HG03060 (cell line): ENCODE data around the gene CYP2W1.
A peak's percentile ranks its signal among the peaks of the same experiment; 100 is the strongest.

Experiments used
- ATAC-seq: cut with Tn5 transposase; IDR thresholded peaks from one replicate; pipeline ENCODE4 v1.9.1; 2021; ENCODE audit warnings: low read depth, moderate number of reproducible peaks; ENCODE audit not compliant: unreplicated experiment

CYP2W1 gene

GRCh38 chr7:964401-965231 is 18.4 kb upstream of the CYP2W1 start:
- ATAC-seq, result no peak

DNA sequence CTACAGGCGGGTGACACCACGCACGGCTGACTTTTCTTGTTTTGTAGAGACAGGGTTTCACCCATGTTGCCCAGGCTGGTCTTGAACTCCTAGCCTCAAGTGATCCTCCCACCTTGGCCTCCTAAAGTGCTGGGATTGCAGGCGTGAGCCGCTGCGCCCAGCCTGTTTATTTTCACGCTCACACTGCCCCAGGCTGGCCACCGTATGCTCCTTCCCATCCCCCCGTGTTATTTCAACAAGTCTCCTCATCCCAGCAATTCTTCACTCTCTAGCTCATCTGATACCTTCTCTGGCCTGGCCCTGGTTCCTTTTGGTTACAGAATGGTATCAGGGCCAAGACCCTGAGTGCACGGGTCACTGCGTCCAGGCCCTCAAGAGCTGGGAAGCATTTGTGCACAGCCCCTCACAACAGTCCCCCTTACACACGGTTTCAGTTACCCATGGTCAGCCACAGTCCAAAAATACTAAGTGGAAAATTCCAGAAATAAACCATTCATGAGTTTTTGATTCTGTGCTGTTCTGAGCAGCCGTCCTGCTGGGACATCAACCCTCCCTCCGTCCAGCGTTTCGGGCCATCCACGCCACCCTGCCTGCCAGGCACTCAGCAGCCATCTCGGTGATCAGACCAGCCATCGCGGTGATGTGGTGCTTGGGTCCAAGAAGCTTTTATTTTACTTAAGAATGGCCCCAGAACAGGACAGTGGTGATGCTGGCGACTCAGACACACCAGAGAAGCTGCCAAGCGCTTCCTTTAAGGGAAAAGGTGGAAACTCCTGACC is 16.5 kb upstream of the CYP2W1 start:
- no peak for ATAC-seq

GRCh38 chr7:967361-968082 is 15.5 kb upstream of the CYP2W1 start:
- no peak for ATAC-seq

DNA sequence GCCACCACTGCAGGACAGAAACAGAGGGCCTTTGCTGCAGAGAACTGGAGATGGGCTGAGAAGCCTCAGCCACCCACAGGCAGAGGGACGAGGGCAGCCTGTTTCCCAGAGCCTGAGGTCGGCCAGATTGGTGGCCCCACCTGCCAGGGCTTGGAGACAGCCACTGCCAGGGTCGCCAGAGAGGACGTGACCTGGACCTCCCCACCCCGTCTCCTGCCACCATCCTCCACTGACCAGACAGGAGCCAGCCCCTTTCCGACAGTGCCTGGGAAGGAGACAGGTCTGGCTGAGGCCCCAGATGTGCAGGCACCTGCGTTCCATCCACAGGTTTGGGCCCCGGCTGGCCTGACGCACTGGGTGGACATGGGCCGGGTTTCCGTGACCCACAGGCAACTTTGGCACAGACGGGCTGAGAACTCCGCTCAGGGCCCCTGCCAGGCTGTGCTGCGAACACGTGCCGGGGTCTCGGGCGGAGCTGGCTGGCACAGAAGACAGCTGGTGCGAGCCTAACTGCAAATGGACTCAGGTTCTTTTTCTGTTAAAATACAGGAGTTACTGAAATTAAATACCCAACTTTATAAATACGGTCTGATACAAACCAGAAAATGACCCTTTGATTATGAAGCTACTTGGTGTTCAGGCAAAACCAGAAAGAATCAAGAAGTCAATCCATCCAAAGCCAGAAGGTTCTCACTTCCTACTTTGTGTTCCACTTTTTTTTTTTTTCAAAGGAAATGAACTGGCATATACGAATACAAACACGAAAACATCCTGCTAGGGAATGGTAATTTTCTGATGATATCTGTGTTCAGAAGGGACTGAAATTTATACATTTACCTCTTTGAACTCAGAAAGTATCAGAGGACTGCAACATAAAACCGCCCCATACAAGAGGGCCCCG is 14.5 kb upstream of the CYP2W1 start:
- no peak for ATAC-seq

- no peak for ATAC-seq
These were observed 13.6 kb upstream of the CYP2W1 start for GRCh38 chr7:969403-969802.

DNA sequence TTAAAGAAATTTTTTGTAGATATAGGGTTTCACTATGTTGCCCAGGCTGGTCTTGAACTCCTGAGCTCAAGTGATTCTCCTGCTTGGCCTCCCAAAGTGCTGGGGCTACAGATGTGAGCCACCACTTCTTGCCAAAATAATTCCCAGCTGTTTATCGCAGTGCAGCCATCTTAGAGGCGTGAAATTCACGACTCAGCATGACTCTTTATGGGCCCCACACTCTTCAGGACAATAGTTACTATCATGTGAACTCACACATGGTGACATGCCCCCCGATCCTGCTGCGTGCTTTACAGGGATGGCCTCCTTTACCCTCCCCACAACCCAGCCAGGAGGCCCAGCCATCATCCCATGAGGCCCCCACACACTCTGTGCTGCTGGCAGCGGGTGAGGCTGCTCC is 12.2 kb upstream of the CYP2W1 start:
- no peak for ATAC-seq

- ATAC-seq, result no peak
These were observed 10.9 kb upstream of the CYP2W1 start for GRCh38 chr7:972110-972509.

DNA sequence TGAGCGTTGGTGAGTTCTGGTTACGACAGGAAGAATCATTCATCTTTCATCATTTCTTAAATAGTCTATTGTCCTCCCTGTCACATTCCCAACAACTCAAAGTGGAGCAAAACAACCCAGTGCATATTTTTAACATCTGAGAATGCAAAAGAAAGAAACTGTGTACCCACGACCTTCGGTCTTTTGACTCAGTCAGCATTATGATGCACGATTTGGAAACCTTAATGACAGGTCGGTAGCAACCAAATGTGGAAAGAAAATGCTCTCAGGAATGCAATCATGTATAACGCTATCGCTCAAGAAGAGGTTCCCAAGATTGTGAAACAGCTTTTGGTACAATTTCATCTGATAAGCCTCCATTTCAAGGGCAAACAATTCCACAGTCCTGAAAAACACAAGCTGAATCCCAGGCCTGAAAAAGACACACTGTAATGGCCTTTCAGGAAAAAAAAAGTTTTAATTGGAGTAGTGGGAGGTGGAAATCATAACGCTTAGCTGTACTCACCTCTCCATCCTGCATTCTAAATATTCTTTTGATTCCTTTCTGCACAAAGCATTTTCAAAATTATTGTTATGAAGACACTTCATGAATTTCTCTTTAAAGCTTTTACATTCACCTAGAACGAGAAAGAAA is 10.2 kb upstream of the CYP2W1 start:
- no peak for ATAC-seq

GRCh38 chr7:973312-973711 is 9.7 kb upstream of the CYP2W1 start:
- no peak for ATAC-seq

DNA sequence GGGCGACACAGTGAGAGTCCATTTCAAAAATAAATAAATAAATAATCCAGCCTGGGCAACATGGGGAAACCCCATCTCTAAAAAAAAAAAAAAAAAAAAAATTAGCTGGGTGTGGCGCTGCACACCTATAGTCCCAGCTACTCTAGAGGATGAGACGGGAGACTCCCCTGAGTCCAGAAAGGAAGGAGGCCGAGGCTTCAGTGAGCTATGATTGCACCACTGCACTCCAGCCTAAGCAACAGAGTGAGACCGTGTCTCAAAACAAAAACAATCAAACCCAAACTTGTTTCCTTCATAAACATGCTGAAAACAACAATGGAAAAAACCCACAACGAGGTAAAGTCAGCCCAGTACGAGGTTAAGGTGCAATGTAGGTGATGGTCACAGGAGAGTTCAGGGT is 8.8 kb upstream of the CYP2W1 start:
- ATAC-seq, result no peak

DNA sequence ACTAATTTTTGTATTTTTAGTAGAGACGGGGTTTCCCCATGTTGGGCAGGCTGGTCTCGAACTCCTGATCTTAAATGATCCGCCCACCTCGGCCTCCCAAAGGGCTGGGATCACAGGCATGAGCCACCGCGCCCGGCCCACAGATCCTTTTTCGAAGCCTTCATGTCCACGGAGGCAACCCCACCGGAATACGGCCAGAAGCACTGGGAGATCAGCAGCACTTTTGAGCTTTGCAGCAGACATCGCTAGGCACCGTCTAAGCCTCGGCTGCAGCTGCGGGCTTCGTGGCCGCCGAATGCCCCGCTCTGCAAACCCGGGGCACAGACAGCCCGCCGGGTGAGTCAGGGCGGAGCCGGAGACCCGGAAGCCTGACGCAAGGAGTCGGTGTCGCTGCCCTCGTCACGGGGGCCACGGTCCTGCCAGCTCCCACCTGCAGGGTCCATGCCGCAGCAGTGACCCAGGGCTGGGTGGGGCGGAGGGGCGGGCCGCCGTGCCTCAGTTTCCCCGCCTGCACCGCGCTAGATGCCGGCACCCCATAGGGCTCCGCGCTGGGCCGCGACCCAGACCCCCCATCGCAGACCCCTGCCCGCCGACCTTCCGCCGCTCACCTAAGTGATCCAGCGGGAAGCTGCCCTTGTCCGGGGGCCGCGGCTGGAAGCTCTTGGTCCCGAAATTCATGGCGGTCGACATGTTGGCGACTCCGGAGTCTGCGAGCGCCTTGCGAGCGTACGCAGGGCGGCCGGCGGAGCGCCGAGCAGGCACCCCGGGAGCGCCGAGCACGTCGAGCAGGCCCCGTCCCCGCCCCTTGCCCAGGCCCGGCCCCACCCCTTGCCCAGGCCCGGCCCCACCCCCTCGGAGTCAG is 7.9 kb upstream of the CYP2W1 start, which contains the start of gene COX19:
COX19 (minus strand) TSS at position 730 of the 862 bp plus-strand sequence; CDS start at position 690, 40 bp downstream.
- ATAC-seq, result peak; percentile 29

- ATAC-seq, result peak; percentile 0
These were observed 7.1 kb upstream of the CYP2W1 start for GRCh38 chr7:975702-976473.

- no peak for ATAC-seq
These were observed 6.1 kb upstream of the CYP2W1 start for GRCh38 chr7:976901-977325.

DNA sequence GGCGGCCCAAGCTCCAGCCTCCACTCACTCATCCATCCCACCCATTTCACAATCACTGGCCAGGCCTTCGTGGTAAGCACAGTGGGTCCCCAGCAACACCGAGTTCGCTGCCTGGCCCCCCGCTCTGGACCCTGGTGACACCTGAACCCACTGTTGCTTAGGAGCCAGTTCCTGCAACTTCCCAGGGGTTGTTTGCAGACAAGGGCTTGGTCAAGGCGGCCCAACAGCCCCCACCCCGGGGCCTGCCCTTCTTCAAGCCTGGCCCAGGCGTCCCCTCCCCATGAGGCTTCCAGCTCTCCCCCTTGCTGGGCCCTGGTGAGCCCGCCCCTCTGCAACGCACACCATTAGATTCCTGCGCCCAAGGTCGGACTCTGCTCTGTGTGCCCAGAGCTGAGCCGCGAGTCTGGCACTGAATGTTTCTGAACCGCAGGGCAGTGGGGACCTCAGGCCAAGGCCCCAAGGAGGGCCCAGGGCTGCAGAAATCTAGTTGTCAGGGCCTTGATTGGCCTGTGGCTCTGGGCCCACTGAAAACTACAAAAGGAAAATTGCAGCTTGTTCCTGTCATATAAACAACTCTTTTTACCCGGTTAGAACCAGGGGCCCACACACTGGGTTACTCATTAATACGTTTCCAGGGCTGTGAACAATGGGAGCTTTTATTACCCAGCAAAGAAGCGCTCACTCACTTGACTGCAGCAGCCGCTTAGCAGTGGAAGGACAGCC is 5.5 kb upstream of the CYP2W1 start:
- ATAC-seq, result peak; percentile 34

- no peak for ATAC-seq
These were observed 5.0 kb upstream of the CYP2W1 start for GRCh38 chr7:978049-978346.

- no peak for ATAC-seq
These were observed 4.4 kb upstream of the CYP2W1 start for GRCh38 chr7:978416-979091.

DNA sequence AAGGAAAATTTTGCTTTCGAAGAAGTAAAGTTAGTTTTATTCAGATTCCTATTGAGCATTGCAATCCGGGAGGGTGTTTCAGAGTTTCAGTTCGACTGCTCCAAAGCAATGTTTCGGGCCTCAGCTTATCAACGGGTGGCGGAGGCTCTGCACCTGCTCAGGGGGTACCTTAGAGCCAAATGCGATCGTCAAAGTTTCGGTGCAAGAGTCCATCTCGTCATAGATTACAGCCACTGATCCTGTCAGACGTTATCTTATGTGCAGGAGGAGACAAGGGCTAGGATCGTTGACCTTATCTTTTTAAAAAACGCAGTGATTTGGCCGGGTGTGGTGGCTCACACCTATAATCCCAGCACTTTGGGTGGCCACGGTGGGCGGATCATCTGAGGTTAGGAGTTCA is 3.8 kb upstream of the CYP2W1 start:
- no peak for ATAC-seq
